ENCODE measurements around the gene STX1A. TPM values are rescaled to one million over a fixed set of nuclear protein-coding genes. Genes with fewer than 3 reads are reported as not detected.
"Not testable (repeated sequence)": the region's sequence is repeated elsewhere in the genome, so short reads cannot be mapped to it uniquely, and the experiment has no call there.

STX1A gene
- total and polyA plus RNA-seq, 2 experiments from 2014 or later: 9.8 to 20.6 TPM

DNA sequence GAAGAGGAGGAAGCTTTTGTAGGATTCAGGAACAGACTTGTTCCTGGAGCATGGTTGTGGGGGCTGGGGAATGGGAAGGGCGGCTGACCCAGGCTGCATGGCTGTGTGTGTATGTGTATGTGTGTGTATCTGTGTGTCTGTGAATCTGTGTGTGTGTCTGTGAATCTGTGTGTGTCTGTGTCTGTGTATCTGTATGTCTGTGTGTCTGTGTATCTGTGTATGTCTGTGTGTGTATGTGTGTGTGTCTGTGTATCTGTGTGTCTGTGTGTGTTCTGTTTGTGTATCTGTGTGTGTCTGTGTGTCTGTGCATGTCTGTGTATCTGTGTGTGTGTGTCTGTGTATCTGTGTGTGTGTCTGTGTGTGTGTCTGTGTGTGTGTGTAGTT lies 6.6 kb upstream of the STX1A start:
- H3K4me1 ChIP-seq (ENCODE audit: low read depth): no peaks in the 10 kb centered on the region

GRCh38 chr7:73723813-73724212 lies 4.3 kb upstream of the STX1A start:
- Histone ChIP-seq H3K27ac (no peak overlapping the region), H3K4me1 (ENCODE audit: low read depth) (no peaks in the 10 kb centered on the region), H3K9me3 (ENCODE audit: low read depth) (no peaks in the 10 kb centered on the region), H3K4me3 (no peak overlapping the region), H3K27me3 (peaks cover 1% of the 10 kb centered on the region), H3K36me3 (no peaks in the 10 kb centered on the region)
- TF ChIP-seq, protein P1, sequence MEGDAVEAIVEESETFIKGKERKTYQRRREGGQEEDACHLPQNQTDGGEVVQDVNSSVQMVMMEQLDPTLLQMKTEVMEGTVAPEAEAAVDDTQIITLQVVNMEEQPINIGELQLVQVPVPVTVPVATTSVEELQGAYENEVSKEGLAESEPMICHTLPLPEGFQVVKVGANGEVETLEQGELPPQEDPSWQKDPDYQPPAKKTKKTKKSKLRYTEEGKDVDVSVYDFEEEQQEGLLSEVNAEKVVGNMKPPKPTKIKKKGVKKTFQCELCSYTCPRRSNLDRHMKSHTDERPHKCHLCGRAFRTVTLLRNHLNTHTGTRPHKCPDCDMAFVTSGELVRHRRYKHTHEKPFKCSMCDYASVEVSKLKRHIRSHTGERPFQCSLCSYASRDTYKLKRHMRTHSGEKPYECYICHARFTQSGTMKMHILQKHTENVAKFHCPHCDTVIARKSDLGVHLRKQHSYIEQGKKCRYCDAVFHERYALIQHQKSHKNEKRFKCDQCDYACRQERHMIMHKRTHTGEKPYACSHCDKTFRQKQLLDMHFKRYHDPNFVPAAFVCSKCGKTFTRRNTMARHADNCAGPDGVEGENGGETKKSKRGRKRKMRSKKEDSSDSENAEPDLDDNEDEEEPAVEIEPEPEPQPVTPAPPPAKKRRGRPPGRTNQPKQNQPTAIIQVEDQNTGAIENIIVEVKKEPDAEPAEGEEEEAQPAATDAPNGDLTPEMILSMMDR (IDR thresholded peaks at IDR 0.05; ENCODE audit: low read depth, low read length): no peak
- no peak for DNase-seq (ENCODE audit: low read depth in 1 of 2, low spot score in 1 of 2)

More for the DNA sequence above, 6.6 kb upstream of the STX1A start:
- Histone ChIP-seq H3K9me3 (ENCODE audit: low read depth) (no peaks in the 10 kb centered on the region), H3K27me3 (no peaks in the 10 kb centered on the region), H3K4me3 (no peak overlapping the region), H3K36me3 (no peaks in the 10 kb centered on the region), H3K27ac (no peak overlapping the region)
- DNase-seq (ENCODE audit: low read depth in 1 of 2, low spot score in 1 of 2): no peak
- TF ChIP-seq, protein P1 (IDR thresholded peaks at IDR 0.05; ENCODE audit: low read depth, low read length): no peak

GRCh38 chr7:73722785-73723184 lies 3.3 kb upstream of the STX1A start:
- no peaks in the 10 kb centered on the region for H3K4me1 ChIP-seq (ENCODE audit: low read depth)
- no peaks in the 10 kb centered on the region for H3K36me3 ChIP-seq
- H3K9me3 ChIP-seq (ENCODE audit: low read depth): no peaks in the 10 kb centered on the region
- TF ChIP-seq, protein P1 (IDR thresholded peaks at IDR 0.05; ENCODE audit: low read depth, low read length): no peak
- DNase-seq (ENCODE audit: low read depth in 1 of 2, low spot score in 1 of 2): no peak
- H3K27me3 ChIP-seq: peaks cover 7% of the 10 kb centered on the region
- no peak overlapping the region for H3K27ac ChIP-seq
- no peak overlapping the region for H3K4me3 ChIP-seq

DNA sequence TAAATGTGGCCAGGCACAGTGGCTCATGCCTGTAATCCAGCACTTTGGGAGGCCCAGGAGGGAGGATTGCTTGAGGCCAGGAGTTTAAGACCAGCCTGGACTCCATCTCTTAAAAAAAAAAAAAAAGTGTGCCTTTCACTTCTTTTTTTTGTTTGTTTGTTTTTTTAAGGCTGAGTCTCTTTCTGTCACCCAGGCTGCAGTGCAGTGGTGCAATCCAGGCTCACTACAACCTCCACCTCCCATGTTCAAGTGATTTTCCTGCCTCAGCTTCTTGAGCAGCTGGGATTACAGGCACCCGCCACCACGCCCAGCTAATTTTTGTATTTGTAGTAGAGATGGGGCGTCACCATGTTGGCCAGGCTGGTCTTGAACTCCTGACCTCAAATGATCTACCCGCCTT lies 2.7 kb upstream of the STX1A start:
- H3K9me3 ChIP-seq (ENCODE audit: low read depth); DNase-seq (ENCODE audit: low read depth in 1 of 2, low spot score in 1 of 2); H3K4me3 ChIP-seq; H3K4me1 ChIP-seq (ENCODE audit: low read depth); H3K36me3 ChIP-seq; H3K27me3 ChIP-seq; H3K27ac ChIP-seq: not testable (repeated sequence)

DNA sequence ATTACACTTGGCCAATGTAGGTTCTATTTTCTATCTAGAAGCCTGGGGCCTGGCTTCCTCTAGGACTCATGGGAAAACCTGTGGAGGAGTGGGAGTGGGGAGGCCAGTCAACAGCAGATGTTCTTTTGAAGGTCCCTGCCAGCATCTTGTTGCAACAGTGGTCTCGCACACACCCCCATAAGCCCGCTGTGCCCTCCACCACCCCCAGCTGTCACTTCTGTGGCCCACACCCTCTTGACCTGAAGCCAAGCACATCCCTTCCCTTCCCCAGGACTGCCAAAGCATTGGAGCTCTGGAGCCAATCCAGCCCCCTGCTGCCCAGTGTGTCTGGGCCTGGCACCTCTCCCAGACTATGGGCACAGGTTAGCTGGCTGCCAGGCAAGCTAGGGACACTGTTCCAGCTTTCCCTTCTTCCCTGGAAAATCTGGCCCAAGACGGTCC lies 1.9 kb upstream of the STX1A start:
- Histone ChIP-seq H3K36me3 (no peaks in the 10 kb centered on the region), H3K9me3 (ENCODE audit: low read depth) (no peaks in the 10 kb centered on the region), H3K27me3 (peaks cover 7% of the 10 kb centered on the region), H3K27ac (no peak overlapping the region), H3K4me3 (no peak overlapping the region), H3K4me1 (ENCODE audit: low read depth) (no peaks in the 10 kb centered on the region)
- no peak for DNase-seq (ENCODE audit: low read depth in 1 of 2, low spot score in 1 of 2)
- TF ChIP-seq, protein P1 (IDR thresholded peaks at IDR 0.05; ENCODE audit: low read depth, low read length): no peak

DNA sequence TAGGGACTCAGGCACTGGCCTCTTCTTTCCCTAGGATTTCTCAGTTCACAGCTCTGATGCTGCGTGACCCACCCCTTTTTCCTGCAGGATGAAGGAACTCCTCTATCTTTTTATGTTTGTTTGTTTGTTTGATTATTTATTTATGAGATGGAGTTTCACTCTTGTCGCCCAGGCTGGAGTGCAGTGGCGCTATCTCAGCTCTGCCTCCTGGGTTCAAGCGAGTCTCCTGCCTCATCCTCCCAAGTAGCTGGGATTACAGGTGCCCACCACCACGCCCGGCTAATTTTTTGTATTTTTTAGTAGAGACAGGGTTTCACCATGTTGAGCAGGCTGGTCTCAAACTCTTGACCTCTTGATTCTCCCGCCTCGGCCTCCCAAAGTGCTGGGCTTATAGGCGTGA lies 974 bp upstream of the STX1A start:
- not testable (repeated sequence) for H3K36me3 ChIP-seq; H3K27me3 ChIP-seq; DNase-seq (ENCODE audit: low read depth in 1 of 2, low spot score in 1 of 2); H3K4me3 ChIP-seq; H3K4me1 ChIP-seq (ENCODE audit: low read depth); H3K9me3 ChIP-seq (ENCODE audit: low read depth); H3K27ac ChIP-seq

DNA sequence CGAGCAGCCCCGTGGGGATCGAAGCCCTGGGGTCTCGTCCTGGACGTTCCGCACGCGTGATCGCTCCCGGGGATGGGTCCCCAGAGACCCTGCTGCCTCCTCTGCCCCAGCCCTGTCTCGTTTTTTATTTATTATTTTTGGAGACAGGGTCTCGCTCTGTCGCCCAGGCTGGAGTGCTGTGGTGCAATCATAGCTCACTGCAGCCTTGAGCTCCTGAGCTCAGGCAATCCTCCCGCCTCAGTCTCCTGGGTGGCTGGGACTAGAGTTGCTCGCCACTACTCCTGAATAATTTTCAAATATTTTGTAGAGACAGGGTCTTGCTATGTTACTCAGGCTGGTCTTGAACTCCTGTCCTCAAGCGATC lies 319 bp upstream of the STX1A start:
- H3K4me1 ChIP-seq (ENCODE audit: low read depth): no peaks in the 10 kb centered on the region

More for the DNA sequence above, 319 bp upstream of the STX1A start:
- DNase-seq (ENCODE audit: low read depth in 1 of 2, low spot score in 1 of 2): no peak
- no peak overlapping the region for H3K27ac ChIP-seq
- peaks cover 7% of the 10 kb centered on the region for H3K27me3 ChIP-seq
- TF ChIP-seq, protein P1 (IDR thresholded peaks at IDR 0.05; ENCODE audit: low read depth, low read length): no peak
- peak overlapping the region; percentile 99 for H3K4me3 ChIP-seq
- H3K36me3 ChIP-seq: no peaks in the 10 kb centered on the region
- H3K9me3 ChIP-seq (ENCODE audit: low read depth): no peaks in the 10 kb centered on the region

Measured in cardiac muscle cell (in vitro differentiated cells and primary cell).